ENCODE data around the gene USP13.
"Not testable (repeated sequence)": the region's sequence is repeated elsewhere in the genome, so short reads cannot be mapped to it uniquely, and the experiment has no call there.

USP13 gene, protein sequence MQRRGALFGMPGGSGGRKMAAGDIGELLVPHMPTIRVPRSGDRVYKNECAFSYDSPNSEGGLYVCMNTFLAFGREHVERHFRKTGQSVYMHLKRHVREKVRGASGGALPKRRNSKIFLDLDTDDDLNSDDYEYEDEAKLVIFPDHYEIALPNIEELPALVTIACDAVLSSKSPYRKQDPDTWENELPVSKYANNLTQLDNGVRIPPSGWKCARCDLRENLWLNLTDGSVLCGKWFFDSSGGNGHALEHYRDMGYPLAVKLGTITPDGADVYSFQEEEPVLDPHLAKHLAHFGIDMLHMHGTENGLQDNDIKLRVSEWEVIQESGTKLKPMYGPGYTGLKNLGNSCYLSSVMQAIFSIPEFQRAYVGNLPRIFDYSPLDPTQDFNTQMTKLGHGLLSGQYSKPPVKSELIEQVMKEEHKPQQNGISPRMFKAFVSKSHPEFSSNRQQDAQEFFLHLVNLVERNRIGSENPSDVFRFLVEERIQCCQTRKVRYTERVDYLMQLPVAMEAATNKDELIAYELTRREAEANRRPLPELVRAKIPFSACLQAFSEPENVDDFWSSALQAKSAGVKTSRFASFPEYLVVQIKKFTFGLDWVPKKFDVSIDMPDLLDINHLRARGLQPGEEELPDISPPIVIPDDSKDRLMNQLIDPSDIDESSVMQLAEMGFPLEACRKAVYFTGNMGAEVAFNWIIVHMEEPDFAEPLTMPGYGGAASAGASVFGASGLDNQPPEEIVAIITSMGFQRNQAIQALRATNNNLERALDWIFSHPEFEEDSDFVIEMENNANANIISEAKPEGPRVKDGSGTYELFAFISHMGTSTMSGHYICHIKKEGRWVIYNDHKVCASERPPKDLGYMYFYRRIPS

DNA sequence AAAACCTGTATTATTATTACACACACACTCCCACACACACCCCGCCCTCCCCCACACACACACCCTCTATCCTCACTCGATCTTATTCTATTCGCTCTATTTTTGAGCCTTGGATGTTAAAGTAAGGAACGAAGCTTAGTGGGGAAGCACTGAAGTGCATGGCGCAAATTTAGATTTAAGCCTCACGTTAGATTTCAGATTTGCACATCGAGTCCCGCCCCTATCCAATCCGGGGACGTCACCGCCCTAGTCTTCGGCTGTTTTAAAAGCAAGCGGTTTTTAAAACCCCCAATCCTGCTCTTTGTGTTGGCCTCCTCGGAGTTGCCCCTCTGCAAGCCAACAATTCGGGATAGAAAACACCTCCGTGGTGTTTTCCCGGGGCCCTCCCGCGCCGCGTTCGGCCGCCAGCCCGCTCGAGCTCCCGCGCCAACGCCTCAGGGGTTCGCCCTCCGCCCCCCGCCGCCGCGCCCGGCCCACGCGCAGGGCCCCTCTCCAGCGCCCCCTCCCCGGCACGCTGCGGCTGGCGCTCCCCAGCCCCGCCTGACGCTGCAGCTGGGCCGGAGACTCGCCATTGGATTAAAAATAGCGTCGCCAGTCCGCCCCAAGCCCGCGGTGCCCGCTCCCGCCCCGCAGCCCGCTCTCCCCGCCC is at the start of gene USP13:
USP13 (plus strand) TSS at position 594 of the 649 bp plus-strand sequence. CDS start 186 bp downstream, outside the sequence.
- peak; percentile 10 to 42 (median 29) for DNase-seq (ENCODE audit: low read depth in 4 of 4, low spot score in 1 of 4)

DNA sequence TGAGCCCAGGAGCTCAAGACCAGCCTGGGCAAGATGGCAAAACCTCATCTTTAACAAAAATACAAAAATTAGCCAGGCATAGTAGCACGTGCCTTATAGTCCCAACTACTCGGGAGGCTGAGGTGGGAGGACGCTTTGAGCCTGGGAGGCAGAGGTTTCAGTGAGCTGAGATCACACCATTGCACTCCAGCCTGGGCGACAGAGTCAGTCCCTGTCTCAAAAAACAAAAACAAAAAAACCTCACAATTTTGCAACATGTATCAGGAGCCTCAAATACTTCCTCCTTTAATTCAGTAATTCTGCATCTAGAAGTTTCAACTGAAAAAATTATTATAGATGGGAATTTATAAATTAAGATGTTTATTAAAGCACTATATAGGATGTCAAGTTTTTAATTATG is 49.5 kb upstream of the USP13 start:
- DNase-seq (ENCODE audit: low read depth in 4 of 4, low spot score in 1 of 4): no peak

DNA sequence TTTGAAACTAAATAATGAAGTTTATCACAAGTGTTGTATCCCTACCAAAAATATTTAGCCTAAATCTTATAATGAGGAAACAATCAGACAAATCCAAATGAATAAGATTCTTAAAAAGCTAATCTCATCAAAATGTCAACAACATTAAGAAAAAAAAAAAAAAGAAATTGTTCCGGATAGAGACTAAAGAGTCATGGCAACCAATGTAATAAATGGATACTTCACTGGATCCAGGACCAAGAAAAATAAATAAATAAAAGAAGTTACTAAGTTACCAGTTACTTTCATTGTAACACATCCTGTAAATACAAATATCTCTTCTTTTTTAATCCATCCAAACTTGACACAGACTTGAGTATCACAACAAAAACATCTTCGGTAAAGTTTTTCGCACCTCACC is 49.0 kb upstream of the USP13 start:
- DNase-seq (ENCODE audit: low read depth in 4 of 4, low spot score in 1 of 4): no peak

DNA sequence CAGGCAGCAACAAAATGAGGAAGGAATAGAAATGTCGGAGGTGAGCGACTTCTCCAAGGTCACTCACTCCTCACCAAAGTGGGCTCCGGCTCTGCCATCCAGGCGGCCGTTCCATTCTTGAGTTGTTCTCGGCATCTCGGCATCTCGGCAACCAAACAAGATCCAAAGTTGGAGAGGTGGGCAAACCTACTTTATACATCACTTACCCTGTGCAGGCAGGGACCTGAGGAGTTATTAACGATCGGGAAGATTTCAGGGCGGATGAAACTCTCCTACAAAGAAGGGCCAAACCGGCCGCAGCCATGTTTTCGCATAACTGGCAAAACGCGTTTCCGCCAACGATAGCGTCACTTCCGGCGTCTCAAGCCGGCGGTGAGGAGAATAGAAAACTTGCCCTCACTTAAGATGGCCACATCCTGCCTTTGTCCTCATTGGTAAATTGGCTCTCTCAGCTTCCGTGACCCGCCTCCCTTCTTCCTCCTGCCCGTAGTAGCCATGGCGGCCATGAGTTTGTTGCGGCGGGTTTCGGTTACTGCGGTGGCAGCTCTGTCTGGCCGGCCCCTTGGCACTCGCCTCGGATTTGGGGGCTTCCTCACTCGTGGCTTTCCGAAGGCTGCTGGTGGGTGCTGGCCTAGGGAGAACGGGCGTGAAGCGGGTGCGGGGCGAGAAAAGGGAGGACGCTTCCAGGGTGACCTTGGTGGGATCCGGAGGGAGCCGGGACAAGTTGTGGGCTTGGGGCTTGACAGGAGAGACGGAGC is 48.3 kb upstream of the USP13 start, which contains the start of the genes MRPL47 and NDUFB5:
MRPL47 (minus strand) TSS at position 318 of the 758 bp plus-strand sequence; CDS start at position 304, 14 bp downstream.
NDUFB5 (plus strand) TSS at position 474 of the 758 bp plus-strand sequence; CDS start at position 496, 22 bp downstream.
- DNase-seq (ENCODE audit: low read depth in 4 of 4, low spot score in 1 of 4): peak; percentile 82 to 95 (median 88)

DNA sequence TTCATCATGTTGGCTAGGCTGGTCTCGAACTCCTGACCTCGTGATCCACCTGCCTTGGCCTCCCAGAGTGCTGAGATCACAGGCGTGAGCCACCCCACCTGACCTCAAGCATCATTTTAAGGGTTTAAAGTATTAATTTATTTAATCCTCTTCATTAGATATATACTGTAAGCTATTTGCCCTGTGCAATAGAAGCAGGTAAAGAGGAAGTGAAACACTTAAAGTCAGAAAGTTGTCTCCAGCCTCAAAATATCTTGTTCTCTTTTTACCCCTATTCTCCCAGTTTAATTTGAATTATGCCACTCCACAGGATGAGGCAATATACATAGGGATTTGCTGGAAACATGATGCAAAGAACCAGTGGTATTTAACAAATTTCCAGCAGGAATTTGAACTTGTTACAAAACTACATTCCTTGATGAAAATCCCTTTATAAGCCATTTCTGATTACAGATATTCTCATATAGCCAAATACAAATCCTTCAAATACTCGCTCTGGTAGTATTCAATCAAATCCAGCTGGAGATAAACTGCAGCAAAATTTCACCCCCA is 46.2 kb upstream of the USP13 start:
- no peak for DNase-seq (ENCODE audit: low read depth in 4 of 4, low spot score in 1 of 4)

DNA sequence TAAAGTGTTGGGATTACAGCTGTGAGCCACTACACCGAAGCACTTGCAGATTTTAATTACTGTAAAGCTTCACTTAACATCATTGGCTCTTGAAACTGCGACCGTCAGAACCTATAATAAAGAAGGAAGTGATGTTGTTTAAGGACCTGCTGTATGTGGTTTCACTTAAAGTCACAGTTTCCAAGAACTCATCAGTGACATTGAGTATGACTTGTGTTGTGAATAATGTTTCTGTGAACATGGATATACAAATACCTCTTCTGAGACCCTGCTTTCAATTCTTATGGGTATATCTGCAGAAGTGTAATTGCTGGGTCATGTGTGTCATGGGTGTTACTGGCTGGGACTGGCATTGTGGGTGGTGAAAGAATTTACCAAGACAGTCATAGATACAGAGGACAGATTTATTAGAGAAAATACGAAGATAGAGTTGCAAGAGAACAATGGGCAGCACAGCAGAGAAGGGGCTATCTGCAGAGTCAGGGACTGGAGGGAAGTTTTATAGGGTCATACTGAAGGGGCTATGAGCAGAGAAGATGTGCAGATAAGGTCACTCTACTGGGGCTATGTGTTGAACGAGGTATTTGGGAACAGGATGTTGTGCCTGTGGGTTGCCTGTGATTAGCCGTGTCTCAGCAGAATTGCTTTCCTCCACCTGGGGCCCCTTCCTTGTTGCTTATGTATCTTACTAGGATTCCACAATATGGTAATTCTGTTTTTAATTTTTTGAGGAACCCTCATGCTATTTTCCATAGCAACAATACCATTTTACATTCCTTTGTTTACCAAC is 43.7 kb upstream of the USP13 start:
- DNase-seq (ENCODE audit: low read depth in 4 of 4, low spot score in 1 of 4): no peak

DNA sequence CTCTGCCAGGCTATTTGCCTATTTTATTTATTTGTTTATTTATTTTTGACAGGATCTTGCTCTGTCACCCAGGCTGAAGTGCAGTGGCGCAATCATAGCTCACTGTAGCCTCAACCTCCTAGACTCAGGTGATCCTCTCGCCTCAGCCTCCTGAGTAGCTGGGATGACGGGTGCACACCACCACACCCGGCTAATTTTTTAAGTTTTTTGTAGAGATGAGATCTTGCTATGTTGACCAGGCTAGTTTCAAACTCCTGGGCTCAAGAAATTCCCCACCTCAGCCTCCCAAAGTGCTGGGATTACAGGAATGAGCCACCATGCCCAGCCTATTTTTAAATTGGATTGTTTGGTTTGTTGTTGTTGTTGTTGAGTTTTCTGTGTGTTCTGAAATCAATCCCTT is 42.8 kb upstream of the USP13 start:
- DNase-seq (ENCODE audit: low read depth in 4 of 4, low spot score in 1 of 4): no peak

DNA sequence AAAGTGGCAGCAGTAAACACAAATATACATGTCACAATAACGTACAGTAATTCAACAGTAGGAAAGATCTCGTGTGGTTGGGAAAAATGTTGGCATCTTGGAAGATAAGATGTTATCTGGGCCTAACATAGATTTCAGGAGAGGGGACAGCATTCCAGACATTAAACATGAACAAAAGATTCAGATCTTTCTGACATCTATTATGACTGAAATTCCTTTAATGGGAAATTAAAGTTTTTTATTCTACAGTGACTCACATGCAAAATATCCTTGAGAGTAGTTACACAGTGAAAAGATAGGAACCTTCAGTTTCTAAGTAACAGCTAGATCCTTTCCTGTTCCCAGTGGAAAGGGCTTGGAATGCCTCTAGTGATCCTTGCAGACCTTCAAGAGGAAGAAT is 39.0 kb upstream of the USP13 start:
- DNase-seq (ENCODE audit: low read depth in 4 of 4, low spot score in 1 of 4): no peak

DNA sequence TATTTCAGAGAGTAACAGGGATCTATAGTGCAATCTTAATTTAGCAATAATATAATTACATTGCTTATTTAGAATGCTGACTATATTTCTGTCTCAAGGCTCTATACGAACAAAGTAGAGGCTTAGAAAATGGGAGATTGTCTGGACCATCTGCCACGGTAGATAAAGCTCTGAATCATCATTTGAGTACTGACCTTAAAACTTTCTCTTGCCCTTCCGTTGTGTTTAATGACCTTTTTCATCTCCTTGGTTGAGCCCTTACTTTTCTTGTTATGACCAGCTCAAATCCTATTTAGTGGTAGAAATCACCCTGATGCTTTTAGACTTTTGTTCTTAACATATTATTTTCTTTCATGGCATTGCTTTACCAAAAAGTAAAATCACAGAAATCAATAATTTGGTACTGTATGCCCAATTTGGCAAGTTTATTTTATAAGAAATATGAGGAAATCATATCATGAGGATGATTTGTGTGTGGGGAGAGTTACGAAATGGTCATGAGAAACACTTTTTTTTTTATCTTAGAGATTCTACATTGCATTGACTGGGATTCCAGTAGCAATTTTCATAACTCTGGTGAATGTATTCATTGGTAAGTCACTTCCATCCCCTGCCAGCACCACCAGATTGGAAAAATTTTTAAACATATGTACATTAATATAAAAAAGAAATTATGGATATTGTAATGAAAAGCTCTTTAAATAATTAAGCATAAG is 37.2 kb upstream of the USP13 start:
- no peak for DNase-seq (ENCODE audit: low read depth in 4 of 4, low spot score in 1 of 4)

DNA sequence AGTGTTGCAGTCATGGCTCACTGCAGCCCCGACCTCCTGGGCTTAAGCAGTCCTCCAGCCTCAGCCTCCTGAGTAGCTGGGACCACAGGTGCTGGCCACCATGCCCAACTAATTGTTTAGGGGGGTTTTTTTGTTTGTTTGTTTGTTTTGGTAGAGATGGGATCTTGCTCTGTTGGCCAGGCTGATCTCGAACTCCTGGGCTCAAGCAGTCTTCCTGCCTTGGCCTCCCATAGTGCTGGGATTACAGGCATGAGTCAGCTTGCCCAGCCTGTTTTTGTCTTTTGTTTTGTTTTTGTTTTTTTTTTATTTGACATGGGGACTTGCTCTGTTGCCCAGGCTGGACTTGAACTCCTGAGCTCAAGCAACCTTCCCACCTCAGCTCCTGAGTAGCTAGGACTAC is 30.8 kb upstream of the USP13 start:
- DNase-seq (ENCODE audit: low read depth in 4 of 4, low spot score in 1 of 4): no peak

DNA sequence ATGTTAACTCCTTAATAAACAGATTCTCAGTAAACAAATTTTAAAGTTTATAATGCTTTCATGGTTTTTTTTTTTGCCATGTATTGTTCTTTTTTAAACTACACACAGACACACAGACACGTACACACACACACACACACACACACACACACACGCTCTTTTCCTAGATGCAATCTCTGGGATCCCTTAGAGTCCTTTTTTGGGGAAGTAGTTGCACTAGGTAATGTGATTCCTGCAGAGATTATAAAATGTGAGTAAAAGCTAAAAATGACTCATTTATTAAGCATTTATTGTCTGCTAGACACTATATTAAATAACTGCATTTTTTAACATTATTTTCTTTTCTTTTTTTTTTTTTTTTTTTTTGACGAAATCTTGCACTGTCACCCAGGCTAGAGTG is 28.4 kb upstream of the USP13 start:
- DNase-seq (ENCODE audit: low read depth in 4 of 4, low spot score in 1 of 4): no peak

DNA sequence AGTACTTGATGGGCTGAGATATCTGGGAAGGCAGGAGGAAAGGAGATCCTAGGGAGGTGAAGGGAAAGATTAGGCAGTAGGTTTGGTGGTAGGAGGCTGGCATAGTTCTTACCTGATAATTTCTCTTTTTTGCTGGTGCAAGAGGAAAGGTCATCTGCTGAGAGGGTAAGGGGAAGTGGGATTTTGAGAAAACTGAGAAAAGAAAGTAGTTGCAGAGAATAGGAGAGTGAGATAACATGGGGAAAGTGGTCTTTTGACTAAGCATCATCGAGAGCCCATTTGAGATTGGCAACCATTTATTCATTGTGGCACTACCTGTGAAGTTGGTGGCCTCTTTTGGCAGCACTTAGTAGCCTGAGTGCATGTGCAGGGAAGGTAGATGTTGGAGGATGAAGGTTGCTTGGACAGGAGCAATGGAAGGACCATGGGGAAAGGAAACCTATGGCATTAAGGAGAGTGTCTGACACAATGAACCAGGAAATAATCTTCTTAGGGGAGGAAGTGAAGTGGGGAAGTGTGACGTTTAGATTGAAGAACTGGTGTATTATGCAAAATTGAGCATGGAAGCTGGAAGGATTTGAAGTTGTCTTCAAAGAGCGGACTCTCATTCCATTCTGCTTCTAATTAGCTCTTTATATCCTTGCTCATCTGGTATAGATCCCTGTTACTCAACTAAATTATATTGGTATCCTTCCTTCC is 21.9 kb upstream of the USP13 start:
- no peak for DNase-seq (ENCODE audit: low read depth in 4 of 4, low spot score in 1 of 4)

DNA sequence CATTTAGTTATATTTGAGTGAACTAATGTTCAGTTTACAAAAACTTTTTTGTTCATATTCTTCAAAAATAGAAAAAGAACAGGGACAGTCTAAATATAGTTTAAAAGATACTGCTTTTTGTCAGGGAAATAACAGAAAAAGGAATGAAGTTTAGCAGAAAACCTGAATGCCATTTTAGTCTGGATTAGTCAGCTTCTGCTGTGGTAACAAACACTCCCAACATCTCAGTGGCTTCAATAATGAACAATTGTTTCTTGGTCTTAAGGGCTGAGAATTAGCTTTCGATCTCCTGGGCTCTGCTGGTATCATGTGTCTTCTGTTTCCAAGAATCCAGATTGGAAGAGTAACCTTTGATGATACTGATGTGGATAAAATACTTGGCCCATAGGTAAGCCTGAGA is 12.4 kb upstream of the USP13 start:
- no peak for DNase-seq (ENCODE audit: low read depth in 4 of 4, low spot score in 1 of 4)

DNA sequence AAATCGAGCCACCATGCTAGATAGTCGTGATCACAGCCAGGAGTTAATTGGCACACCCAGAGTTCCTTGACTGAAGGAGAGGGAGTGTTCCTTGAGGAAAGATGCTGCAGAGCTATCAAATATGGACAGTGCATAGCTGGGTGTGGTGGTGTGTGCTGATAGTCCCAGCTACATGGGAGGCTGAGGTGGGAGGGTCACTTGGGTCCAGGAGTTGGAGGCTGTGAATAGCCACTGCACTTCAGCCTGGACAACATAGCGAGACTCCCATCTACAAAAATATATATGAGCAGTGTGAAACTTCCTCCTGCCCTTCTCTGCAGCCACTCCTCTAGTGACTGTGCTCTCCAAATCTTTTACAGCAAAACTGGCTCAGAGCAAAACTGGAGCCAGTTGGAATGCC is 10.0 kb upstream of the USP13 start:
- no peak for DNase-seq (ENCODE audit: low read depth in 4 of 4, low spot score in 1 of 4)

DNA sequence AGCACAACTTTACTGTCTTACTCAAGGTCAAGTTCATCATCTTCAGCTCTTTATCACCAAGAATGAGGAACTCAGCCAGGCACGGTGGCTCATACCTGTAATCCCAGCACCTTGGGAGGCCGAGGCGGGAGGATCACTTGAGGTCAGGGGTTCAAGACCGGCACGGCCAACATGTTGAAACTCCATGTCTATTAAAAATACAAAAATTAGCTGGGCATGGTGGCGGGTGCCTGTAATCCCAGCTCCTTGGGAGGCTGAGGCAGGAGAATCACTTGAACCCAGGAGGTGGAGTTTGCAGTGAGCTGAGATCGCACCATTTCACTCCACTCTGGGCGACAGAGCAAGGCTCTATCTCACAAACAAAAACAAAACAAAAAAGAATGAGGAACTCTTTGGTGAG is 9.0 kb upstream of the USP13 start:
- not testable (repeated sequence) for DNase-seq (ENCODE audit: low read depth in 4 of 4, low spot score in 1 of 4)

DNA sequence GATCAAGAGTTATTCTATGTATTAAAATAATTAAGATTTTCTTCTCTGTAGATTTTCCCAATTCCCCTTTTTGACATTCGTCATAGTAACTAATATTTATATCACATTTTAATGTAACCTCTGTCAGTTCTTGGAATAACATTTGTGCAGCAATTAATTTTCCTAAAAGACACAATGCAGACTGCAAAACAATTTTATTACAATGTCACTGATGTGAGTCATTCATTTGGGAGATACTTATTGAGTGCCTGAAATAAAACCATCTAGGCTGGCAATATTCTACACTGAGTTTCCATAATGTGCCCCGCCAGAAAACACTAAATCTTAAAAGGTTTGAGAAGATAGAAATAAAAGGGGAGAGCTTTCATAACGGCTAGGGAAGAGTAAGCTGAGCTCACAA is 6.7 kb upstream of the USP13 start:
- no peak for DNase-seq (ENCODE audit: low read depth in 4 of 4, low spot score in 1 of 4)

DNA sequence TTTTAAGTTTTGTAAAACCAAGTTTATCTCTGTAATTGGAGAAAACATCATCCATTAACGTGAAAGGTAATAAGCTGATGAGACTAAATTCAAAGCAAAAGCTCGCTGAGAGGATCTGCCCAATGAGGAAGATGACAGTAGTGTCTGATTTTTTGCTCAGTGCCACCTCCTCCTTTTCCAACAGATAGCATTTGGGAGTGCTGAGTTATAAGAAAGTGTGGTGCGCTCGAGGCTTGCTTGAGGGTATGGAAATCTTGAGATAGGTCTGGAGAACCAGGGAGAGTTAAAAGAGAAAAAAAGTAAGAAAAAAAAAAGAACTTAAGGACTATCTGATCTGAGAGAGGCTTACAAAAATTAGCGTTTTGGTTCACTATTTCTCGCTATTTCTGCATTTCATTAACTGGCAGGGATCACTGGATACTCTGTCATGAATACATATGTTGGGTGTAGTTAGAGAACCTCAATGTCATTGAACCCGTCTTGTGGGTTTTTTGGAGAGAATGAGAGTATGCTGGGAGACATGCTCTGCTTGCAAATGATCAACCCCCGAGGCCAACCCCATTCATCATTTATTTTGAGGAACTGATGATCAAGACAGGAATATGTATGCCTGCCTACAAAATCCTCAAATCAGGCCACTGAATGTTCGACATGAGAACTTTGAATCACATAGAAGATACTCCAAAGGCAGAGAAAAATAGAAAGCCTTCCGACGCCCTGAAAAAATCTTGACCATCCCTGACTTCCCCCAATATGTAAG is 973 bp upstream of the USP13 start:
- no peak for DNase-seq (ENCODE audit: low read depth in 4 of 4, low spot score in 1 of 4)

All from stimulated activated CD4-positive, alpha-beta T cell treated with anti-CD3 and anti-CD28 coated beads, Interleukin-1b, Interleukin-23, amount 100 ng/mL, for 24 hours (primary cell).